Left ventricle myocardium inferior (tissue), 1 donor: ENCODE data around the gene AZI2. TPM values are rescaled to one million over a fixed set of nuclear protein-coding genes. Genes with fewer than 3 reads are reported as not detected.
A peak's percentile ranks its signal among the peaks of the same experiment; 100 is the strongest.

Experiments used
- DNase-seq: peaks from one replicate; pipeline ENCODE4 v3.0.0-alpha.2; 2020
- H3K27ac ChIP-seq: fragments of 200-600 bp; replicated peaks from 2 replicates; pipeline ENCODE4 v1.8.0; 2021
- H3K27me3 ChIP-seq: fragments of 200-600 bp; 2 replicates; pipeline ENCODE4 v1.8.0; 2021; ENCODE audit warnings: low read depth
- H3K36me3 ChIP-seq: fragments of 200-600 bp; 2 replicates; pipeline ENCODE4 v1.8.0; 2021
- H3K4me1 ChIP-seq: fragments of 200-600 bp; 2 replicates; pipeline ENCODE4 v1.8.0; 2021
- H3K4me3 ChIP-seq: fragments of 200-600 bp; 2 replicates; pipeline ENCODE4 v1.8.0; 2021; ENCODE audit warnings: mild to moderate bottlenecking, moderate library complexity
- H3K9me3 ChIP-seq: fragments of 200-600 bp; replicated peaks from 2 replicates; pipeline ENCODE4 v1.8.0; 2021
- CTCF ChIP-seq: fragments of 200-600 bp; IDR thresholded peaks from 2 replicates; pipeline ENCODE4 v1.8.0; 2021; ENCODE audit warnings: antibody characterized with exemption, mild to moderate bottlenecking, borderline replicate concordance
- intact Hi-C: fragments of 100-400 bp; cut with micrococcal nuclease; formaldehyde crosslinking; loops from one replicate; pipeline ENCODE4 v1.11.0; 2022
- long read RNA-seq: library from polyadenylated mRNA; unstranded; transcript quantifications from one replicate; pipeline ENCODE4 v2.0.0, GENCODE V29; 2021
- total RNA-seq: library from RNA; stranded (reverse); fragmentation: NEBNext Ultra II Directional; extraction: Animal tissue kit (Norgen Biotek cat#: 25700); gene quantifications from one replicate; pipeline ENCODE4 v1.2.1, GENCODE V29; 2021
- donor health status: DM: no; HTN: yes; CAD: no; lungs with severe emphysema.

Gene AZI2
- 37.5 TPM for total RNA-seq
- long read RNA-seq, full-length matches to known transcripts: 43 of 45 reads
- long read RNA-seq, partial matches to known transcripts: 1 of 45 reads
- long read RNA-seq, other reads (novel, unspliced or antisense): 1 of 45 reads

- TF ChIP-seq CTCF: peak; percentile 14
- H3K27me3 ChIP-seq: no peaks in the 10 kb centered on the region
- H3K36me3 ChIP-seq: peaks cover 18% of the 10 kb centered on the region
- peak within 1 kb of the TSS; percentile 99 for H3K27ac ChIP-seq
- peaks cover 28% of the 10 kb centered on the region for H3K9me3 ChIP-seq
- intact Hi-C loops: no loop called here
- peaks cover 77% of the 10 kb centered on the region for H3K4me1 ChIP-seq
- peak; percentile 97 for DNase-seq
- H3K4me3 ChIP-seq: peak within 1 kb of the TSS; percentile 83
These were observed at the start of gene AZI2, which contains the start of gene ZCWPW2 for GRCh38 chr3:28348629-28349468. TSS of gene AZI2 (minus strand) at chr3:28348824. CDS start at chr3:28340617, 8,207 bp downstream. TSS of gene ZCWPW2 (plus strand) at chr3:28348721. CDS start at chr3:28413069, 64,348 bp downstream.

- no peak overlapping the region for H3K27ac ChIP-seq
- peaks cover 23% of the 10 kb centered on the region for H3K9me3 ChIP-seq
- H3K27me3 ChIP-seq: no peaks in the 10 kb centered on the region
- no peak for TF ChIP-seq CTCF
- no peak for DNase-seq
- peaks cover 5% of the 10 kb centered on the region for H3K36me3 ChIP-seq
- H3K4me1 ChIP-seq: no peaks in the 10 kb centered on the region
- no peak overlapping the region for H3K4me3 ChIP-seq
- intact Hi-C loops: no loop called here
These were observed 40.4 kb upstream of the AZI2 start for GRCh38 chr3:28388978-28389377.

GRCh38 chr3:28386049-28386448 lies 37.4 kb upstream of the AZI2 start:
- no peak overlapping the region for H3K27ac ChIP-seq
- TF ChIP-seq CTCF: no peak
- H3K27me3 ChIP-seq: no peaks in the 10 kb centered on the region
- no peak overlapping the region for H3K4me3 ChIP-seq
- no peaks in the 10 kb centered on the region for H3K4me1 ChIP-seq
- DNase-seq: no peak
- intact Hi-C loops: no loop called here
- H3K9me3 ChIP-seq: no peaks in the 10 kb centered on the region
- H3K36me3 ChIP-seq: no peaks in the 10 kb centered on the region

- peaks cover 7% of the 10 kb centered on the region for H3K9me3 ChIP-seq
- H3K27me3 ChIP-seq: no peaks in the 10 kb centered on the region
- intact Hi-C loops: no loop called here
- no peaks in the 10 kb centered on the region for H3K4me1 ChIP-seq
- no peak for TF ChIP-seq CTCF
- H3K4me3 ChIP-seq: no peak overlapping the region
- no peak overlapping the region for H3K27ac ChIP-seq
- no peaks in the 10 kb centered on the region for H3K36me3 ChIP-seq
- no peak for DNase-seq
These were observed 27.8 kb upstream of the AZI2 start for GRCh38 chr3:28376424-28376823.

GRCh38 chr3:28349469-28350000 lies 911 bp upstream of the AZI2 start:
- Histone ChIP-seq H3K9me3 (peaks cover 31% of the 10 kb centered on the region), H3K27ac (peak overlapping the region; percentile 99)

More at GRCh38 chr3:28349469-28350000, 911 bp upstream of the AZI2 start:
- peak; percentile 4 for TF ChIP-seq CTCF
- intact Hi-C loops: no loop called here
- H3K4me3 ChIP-seq: peak overlapping the region; percentile 83
- no peak for DNase-seq
- peaks cover 70% of the 10 kb centered on the region for H3K4me1 ChIP-seq
- peaks cover 20% of the 10 kb centered on the region for H3K36me3 ChIP-seq
- H3K27me3 ChIP-seq: no peaks in the 10 kb centered on the region
